ENCODE measurements around the gene IDH3B.

DNA sequence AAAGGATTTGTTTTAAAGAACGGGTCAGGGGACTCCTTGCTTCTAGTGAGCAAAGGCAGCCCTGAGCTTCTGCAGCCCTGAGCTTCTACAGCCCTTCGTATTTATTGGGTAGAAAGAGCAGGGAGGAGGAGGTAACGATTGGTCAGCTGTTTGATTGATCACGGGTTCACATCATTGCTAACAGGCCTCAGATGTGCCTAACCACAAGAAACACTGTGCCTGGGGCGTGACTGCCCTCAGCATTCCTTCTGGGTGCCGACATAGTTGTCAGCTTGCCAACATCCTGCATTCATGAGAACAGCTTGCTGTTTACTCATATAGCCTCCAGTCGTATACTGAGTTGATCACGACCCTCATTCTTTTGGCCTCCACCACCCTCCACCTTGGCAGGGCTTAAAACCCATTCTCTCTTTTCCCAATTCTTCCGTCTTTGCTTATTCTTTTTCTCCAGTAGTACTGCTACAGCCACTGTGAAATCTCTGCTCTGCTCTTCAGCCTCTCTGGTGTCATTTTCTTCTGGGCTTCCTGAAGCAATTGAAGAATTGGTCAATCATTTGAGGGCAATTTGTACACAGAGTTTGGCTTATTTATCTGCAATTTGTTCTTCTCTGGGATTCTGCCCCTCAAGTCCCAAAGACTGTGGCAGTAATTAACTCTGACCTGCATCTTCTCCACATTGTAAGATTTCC is 37.0 kb downstream of the IDH3B start:
- TF ChIP-seq CTCF (conservative IDR thresholded peaks at IDR 0.05; ENCODE audit: low read length) (no peak), EZH2phosphoT487 (IDR thresholded peaks at IDR 0.05; ENCODE audit: borderline replicate concordance) (no peak)

All from Loucy (cell line).